Measurements from ENCODE around the gene ATXN7L1.

DNA sequence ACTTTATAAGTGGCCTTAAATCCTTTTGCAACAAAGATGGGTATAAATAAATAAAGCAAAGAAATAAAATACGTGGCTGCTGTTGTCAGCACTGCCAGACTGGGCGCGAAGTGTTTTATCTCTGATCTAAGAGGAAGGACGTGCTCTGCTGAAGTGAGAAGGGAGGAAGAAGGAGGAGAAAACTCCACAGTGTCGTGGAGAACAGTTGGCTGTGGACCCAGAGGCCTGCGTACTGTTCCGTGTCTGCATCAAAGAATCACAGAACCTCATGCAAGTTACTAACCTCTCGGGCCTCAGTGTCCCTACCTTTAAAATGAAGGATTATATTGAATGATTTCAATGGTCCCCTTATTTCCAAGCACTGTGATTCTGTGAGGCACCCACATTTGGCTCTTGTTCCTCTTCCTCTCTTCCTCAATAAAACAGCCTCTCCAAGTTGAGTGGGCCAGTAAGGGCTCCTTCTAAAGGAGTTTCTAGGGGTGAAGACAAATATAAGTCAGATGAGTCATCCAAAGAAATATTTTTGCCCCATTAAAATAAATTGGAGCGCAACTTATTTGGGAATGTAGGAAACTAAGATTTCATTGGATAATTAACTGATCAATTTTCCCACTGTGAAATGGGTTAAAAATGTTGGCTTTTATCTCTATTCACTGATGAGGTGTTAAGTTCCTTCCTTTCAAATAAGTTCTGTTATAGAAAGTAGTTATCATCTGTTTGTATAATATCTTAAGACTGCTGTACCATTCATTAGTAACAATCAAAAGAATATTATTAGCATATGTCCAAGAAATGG is 168.2 kb downstream of the ATXN7L1 start:
- TF ChIP-seq YY1 (IDR thresholded peaks at IDR 0.05; ENCODE audit: insufficient read depth, insufficient read length) (no peak), SUZ12 (IDR thresholded peaks at IDR 0.05; ENCODE audit: extremely low read depth, insufficient read depth, insufficient read length) (no peak), ZNF274 (IDR thresholded peaks at IDR 0.05; ENCODE audit: low read depth, low read length) (no peak)
